OCI-LY3 (cell line): Measurements from ENCODE around the gene KCNMA1.

Source experiments
- CTCF ChIP-seq: fragments of 200-600, 300-600 bp; sonication (generic); IDR thresholded peaks from 2 replicates; pipeline ENCODE4 v1.5.1; 2014; ENCODE audit warnings: antibody characterized with exemption, low read length, low read depth
- EZH2phosphoT487 ChIP-seq: fragments of 200-600 bp; shearing (Covaris generic); IDR thresholded peaks from 2 replicates; pipeline ENCODE4 v1.6.1; 2018; ENCODE audit warnings: antibody characterized with exemption, mixed run types, low read depth

- no peak for TF ChIP-seq CTCF
- TF ChIP-seq EZH2phosphoT487: no peak
Observed at GRCh38 chr10:77317221-77317620, 320.4 kb downstream of the KCNMA1 start.
